ENCODE results near the gene L3MBTL4. TPM values are rescaled to one million over a fixed set of nuclear protein-coding genes. Genes with fewer than 3 reads are reported as not detected.
A peak's percentile ranks its signal among the peaks of the same experiment; 100 is the strongest.

L3MBTL4 gene
- total RNA-seq = 10 to 100 TPM in 1 of 2 donors, 1 to 10 TPM in 1; 5.5 to 15.0 TPM
- polyA plus RNA-seq = 1 to 10 TPM; 2.3 to 4.5 TPM

GRCh38 chr18:6414723-6415417 lies at the start of gene L3MBTL4:
Gene L3MBTL4 (minus strand): TSS chr18:6414911. CDS start chr18:6311625, 103,286 bp downstream.
- H3K27ac ChIP-seq (ENCODE audit: low read depth in 1 of 2, low read length in 2 of 2) = peak within 1 kb of the TSS; percentile 97 to 100
- no peaks in the 10 kb centered on the region for H3K9me3 ChIP-seq (ENCODE audit: control insufficient read depth in 4 of 4, low read length in 3 of 4)
- 1% methylated on average over 67 of the region's 67 CpGs for WGBS
- H3K27me3 ChIP-seq (ENCODE audit: control insufficient read depth in 4 of 4, insufficient read depth in 4 of 4, low read length in 3 of 4) = no peaks in the 10 kb centered on the region
- H3K36me3 ChIP-seq (ENCODE audit: control insufficient read depth in 4 of 4, insufficient read depth in 3 of 4, low read depth in 1 of 4, low read length in 3 of 4) = no peaks in the 10 kb centered on the region
- DNase-seq (ENCODE audit: low spot score) = peak; percentile 51
- H3K4me3 ChIP-seq (ENCODE audit: low read depth in 1 of 3, low read length in 3 of 3) = peak within 1 kb of the TSS; percentile 83 to 99 (median 84)
- TF ChIP-seq ATF3 (IDR thresholded peaks at IDR 0.05) (no peak), SP1 (IDR thresholded peaks at IDR 0.05) (peak; percentile 35), MAX (IDR thresholded peaks at IDR 0.05) (no peak), RAD21 (IDR thresholded peaks at IDR 0.05) (peak; percentile 31 to 34), RXRA (IDR thresholded peaks at IDR 0.05) (no peak), HNF4A (conservative IDR thresholded peaks at IDR 0.05) (peak; percentile 11 to 24)
- H3K9ac ChIP-seq (ENCODE audit: low read depth in 1 of 2, low read length in 2 of 2) = peak within 1 kb of the TSS; percentile 94 to 97
- H3K4me1 ChIP-seq (ENCODE audit: control insufficient read depth in 4 of 4, insufficient read depth in 4 of 4, low read length in 3 of 4) = peaks cover 0 to 23% (median 13%) of the 10 kb centered on the region in 4 donors

DNA sequence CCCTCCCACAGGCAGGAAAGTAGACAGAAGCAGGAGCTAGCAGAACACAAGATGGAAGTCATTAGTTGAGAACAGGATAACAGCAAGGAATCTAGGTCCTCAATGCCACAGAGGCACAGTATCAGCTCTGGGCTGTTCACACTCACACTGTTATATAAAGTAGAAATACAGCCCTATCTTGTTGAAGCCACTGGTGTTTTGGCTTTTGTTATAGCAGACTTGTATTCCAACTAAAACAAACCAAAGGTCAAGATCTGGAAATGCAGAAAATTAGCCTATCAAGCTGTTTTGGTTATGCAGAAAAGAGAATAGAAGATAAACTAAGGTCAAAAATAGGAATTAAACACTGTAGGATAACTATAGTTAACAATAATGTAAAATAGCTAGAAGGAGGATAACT lies 37.5 kb upstream of the L3MBTL4 start:
- H3K9me3 ChIP-seq (ENCODE audit: control insufficient read depth in 4 of 4, low read length in 3 of 4) = no peaks in the 10 kb centered on the region
- H3K36me3 ChIP-seq (ENCODE audit: control insufficient read depth in 4 of 4, insufficient read depth in 3 of 4, low read depth in 1 of 4, low read length in 3 of 4) = no peaks in the 10 kb centered on the region
- H3K4me3 ChIP-seq (ENCODE audit: low read depth in 1 of 3, low read length in 3 of 3) = no peak overlapping the region
- TF ChIP-seq EGR1 (IDR thresholded peaks at IDR 0.05; ENCODE audit: low read depth in 2 of 2) (no peak), SP1 (IDR thresholded peaks at IDR 0.05) (peak; percentile 23), JUND (IDR thresholded peaks at IDR 0.05) (no peak), HNF4A (conservative IDR thresholded peaks at IDR 0.05) (peak; percentile 30 to 52), RAD21 (IDR thresholded peaks at IDR 0.05) (no peak), ATF3 (IDR thresholded peaks at IDR 0.05) (no peak), HNF4G (IDR thresholded peaks at IDR 0.05) (no peak), CTCF (IDR thresholded peaks at IDR 0.05; ENCODE audit: low read depth, low read length, missing input control) (no peak)
- TF ChIP-seq, protein P1, sequence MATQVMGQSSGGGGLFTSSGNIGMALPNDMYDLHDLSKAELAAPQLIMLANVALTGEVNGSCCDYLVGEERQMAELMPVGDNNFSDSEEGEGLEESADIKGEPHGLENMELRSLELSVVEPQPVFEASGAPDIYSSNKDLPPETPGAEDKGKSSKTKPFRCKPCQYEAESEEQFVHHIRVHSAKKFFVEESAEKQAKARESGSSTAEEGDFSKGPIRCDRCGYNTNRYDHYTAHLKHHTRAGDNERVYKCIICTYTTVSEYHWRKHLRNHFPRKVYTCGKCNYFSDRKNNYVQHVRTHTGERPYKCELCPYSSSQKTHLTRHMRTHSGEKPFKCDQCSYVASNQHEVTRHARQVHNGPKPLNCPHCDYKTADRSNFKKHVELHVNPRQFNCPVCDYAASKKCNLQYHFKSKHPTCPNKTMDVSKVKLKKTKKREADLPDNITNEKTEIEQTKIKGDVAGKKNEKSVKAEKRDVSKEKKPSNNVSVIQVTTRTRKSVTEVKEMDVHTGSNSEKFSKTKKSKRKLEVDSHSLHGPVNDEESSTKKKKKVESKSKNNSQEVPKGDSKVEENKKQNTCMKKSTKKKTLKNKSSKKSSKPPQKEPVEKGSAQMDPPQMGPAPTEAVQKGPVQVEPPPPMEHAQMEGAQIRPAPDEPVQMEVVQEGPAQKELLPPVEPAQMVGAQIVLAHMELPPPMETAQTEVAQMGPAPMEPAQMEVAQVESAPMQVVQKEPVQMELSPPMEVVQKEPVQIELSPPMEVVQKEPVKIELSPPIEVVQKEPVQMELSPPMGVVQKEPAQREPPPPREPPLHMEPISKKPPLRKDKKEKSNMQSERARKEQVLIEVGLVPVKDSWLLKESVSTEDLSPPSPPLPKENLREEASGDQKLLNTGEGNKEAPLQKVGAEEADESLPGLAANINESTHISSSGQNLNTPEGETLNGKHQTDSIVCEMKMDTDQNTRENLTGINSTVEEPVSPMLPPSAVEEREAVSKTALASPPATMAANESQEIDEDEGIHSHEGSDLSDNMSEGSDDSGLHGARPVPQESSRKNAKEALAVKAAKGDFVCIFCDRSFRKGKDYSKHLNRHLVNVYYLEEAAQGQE (IDR thresholded peaks at IDR 0.05) = no peak
- H3K27ac ChIP-seq (ENCODE audit: low read depth in 1 of 2, low read length in 2 of 2) = peak overlapping the region in 1 of 2 donors; percentile 27
- no peaks in the 10 kb centered on the region for H3K27me3 ChIP-seq (ENCODE audit: control insufficient read depth in 4 of 4, insufficient read depth in 4 of 4, low read length in 3 of 4)
- H3K4me1 ChIP-seq (ENCODE audit: control insufficient read depth in 4 of 4, insufficient read depth in 4 of 4, low read length in 3 of 4) = peaks cover 0 to 13% (median 0%) of the 10 kb centered on the region in 4 donors
- H3K9ac ChIP-seq (ENCODE audit: low read depth in 1 of 2, low read length in 2 of 2) = no peak overlapping the region
- no peak for DNase-seq (ENCODE audit: low spot score)

All from liver (tissue), 9 donors.